NCI-H526 (cell line): Measurements from ENCODE around the gene UBE2E2.

Source experiments
- DNase-seq, 2 experiments: peaks; one replicate each; lab custom pipeline; 2025; lab: John Stamatoyannopoulos, UW

UBE2E2 gene

DNA sequence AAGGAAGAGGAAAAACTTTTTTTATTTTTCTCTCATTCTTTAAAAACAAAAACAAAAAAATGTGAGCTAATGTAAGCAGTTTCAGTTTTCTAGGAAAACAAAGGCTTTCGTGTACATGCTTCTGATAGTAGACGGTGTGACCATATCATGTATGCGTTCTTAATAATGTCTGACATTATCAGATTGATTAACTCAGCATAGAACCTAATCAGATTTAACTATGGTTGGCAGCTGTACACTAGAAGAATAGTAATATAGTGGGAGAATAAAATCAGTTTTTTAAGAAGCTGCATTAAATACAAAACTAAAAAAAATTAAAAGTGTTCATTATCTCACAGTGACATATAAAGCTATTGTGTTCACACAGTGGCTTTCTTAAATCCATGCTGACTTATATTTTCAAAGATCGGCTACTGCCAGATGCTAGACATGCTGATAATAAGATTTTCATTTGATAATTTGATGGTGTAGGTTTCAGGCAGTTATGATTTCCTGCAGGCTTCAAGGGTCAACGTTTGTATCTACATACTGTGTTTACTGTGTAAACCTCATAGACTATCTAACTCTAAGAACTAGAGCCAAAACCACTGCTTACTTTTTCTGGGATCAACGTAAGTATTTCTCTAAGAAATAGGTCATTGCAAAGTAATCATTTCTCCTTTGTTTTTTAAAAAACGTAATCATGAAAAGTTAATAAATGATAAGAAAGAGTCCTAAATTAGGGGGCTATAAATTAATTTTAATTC is 74.0 kb downstream of the UBE2E2 start:
- no peak for DNase-seq

DNA sequence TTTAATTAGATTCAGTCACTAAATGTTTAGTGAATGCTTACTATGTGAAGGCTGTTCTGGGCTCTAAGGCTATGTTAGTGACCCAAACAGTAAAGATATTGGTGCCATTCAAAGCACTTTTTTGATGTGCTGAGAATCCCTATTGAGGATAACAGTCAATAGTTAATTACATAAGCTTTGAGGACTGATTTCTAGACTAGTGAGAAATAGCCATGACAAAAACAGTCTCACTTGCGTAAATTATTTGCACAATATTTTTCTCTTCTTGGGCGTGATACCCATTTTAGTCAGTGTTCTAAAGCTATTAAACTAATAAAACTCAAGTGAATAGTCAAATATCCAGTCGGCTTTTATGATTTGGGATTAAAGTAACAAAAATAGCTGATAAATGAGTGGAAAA is 74.6 kb downstream of the UBE2E2 start:
- no peak for DNase-seq

DNA sequence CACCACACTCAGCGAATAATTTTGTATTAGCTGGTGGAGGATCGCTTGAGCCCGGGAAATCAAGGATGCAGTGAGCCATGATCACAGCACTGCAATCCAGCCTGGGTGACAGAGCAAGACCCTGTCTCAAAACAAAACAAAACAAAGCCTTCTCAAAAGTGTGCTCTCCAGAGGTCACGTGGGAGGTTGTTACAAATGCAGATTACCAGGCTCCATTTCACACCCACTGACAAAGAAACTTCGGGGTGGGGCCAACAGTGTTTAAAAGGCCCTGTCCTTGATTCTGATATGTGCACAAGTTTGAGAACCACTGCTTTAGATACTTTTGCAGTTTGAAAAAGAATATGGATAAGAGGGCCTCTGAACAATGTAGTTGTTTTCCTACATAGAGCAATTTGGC is 80.5 kb downstream of the UBE2E2 start:
- DNase-seq, result no peak

DNA sequence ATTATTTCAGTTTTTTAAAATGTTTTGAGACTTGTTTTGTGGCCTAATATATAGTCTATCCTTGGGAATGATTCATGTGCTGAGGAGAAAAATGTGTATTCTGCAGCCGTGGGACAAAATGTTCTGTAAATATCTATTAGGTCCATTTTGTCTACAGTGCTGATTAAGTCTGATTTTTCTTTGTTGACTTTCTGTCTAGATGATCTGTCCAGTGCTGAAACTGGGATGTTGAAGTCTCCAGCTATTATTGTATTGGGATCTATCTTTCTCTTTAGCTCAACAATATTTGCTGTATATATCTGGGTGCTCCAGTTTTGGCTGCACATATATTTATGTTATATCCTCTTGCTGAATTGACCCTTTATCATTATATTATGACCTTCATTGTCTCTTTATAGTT is 85.2 kb downstream of the UBE2E2 start:
- DNase-seq, result no peak

DNA sequence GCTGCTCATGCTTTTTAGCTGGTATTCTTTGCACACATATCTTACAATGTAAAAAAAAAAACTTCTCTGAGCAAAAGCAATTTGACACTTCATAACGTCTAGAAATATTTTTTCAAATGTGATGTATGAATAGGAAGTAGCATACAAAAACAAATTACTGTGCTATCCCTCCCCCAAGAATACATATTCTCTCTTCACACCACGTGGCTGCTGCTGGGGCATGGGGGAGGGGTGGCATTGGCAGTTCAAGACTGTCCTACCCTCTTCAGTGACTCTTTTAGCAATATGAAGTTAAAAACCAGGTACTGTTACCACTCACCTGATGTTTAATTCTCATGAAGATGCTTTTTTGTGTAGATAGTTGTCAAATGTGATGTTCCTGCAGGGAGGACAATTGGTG is 85.6 kb downstream of the UBE2E2 start:
- DNase-seq, result no peak

DNA sequence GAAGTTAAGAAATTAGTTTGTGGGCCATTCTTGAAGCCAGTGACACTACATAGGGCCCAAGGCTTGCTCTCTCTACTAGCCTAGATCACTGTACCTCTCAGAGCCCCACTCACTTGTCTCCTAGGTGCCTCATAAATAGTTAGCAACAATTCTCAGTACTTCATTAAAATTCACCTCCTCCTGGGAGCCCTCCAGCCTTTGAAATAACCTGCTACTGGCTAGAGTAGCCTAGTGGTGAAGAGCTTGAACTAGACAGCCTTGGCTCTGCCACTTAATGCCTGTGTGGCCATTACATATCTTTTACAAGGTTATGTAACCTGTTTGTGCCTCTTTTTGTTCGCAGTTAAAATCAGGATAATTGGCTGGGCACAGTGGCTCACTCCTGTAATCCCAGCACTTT is 89.3 kb downstream of the UBE2E2 start:
- no peak for DNase-seq

DNA sequence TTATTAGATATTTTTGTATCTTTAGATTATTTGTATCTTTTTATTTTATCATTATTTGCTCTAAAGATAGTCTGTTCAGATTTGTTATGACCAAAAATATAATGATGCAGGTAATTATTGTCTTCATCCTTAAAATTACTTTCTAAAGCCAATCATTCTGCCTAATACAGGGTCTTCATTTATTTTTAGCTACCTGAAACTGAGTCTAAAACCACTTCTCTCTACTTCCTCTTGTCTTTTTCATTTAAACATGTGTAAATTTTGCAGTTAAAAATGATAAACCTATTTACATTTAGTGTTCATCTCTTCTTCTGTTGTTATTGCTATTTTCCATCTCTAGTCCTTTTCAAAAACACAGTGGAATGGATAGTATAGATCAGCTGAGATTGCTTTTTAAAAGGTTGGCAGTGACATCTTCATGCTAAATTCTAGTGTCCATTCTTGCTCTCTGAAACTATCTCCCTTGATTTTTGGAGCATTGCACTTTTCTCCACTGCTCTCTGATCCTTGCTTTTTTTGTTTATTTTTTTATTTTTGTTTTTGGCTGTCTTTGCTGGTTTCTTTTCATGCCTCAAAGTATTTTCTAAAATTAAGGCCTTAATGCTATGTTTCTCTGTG is 91.8 kb downstream of the UBE2E2 start:
- no peak for DNase-seq

DNA sequence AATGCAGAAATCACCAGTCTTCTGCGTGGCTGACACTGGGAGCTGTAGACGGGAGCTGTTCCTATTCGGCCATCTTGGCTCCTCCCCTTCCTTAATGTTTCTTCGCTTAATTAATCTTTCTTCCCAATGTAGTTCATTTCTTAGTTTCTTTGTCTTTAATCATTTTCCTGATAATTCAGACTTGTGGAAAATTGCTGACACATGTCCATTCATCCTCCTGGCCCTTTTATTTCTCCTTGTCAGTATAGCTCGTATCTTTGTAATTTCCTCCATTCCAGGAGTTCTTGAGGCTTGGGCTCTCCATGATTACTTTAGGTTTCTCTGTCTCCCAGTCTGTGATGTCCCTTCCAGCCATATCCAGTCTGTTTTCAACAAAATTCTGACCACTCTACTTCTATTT is 98.7 kb downstream of the UBE2E2 start:
- DNase-seq, result no peak

DNA sequence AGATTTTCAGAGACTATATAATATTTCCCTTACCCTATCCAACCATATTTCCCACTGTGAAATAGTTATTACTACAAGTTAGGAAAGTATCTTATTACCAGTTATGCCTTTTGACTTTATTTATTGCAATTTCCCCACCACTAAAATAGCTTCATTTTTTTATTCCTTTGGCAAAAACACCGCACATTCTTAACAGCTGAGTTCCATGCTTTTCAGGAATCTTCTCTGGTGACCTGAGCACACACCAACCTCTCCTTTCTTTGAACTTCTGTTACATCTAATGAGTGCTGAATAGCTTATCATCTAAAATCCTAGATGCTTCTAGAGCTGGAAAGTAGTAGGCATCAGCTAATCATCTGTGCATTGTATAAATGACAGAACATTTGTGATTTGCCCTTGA is 99.1 kb downstream of the UBE2E2 start:
- no peak for DNase-seq

DNA sequence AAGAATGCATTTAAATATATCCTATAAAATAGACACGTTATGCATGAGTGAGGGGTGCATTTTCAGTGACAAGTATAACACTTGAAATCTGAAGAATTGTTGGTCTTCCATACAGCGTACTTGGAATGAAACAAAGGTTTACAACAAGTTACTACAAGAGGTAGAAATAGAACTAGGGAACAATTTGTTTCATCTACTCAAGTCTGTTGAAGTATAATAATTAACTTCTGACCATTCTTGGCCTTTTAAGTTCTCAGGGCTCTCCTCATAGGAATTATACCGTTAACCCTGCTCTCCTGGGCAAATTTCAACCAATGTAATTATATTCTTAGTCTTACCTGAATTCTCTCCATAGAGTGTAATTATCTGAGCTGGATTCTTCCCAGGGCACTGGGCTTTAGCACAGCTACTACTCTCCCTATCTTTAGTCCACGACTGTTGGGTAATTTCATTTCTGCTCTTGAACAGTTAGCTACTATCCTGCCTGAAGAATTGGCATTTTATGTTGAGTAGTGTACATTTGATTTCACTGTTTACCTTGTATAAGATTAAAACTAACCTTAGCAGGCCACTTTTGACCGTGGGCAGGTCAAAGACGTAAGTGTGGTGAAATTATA is 100.6 kb downstream of the UBE2E2 start:
- no peak for DNase-seq

DNA sequence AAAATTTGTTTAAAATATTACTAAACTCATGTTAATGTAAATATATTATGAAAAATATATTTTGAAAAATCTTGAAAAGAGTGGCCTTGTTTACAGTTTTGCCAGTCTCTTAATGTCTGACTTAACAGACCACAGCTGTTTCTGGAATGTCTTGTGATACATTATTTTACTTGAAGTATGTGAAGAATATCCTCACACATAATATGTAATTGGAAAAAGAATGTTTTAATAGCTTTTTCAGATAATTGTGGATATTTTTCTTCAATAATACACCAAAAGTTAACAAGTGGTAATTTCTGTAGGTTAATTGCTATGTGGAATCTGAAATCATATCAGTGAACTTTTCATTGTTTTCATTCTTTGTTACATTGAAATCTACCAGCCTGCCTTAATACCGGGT is 101.3 kb downstream of the UBE2E2 start:
- DNase-seq, result no peak

DNA sequence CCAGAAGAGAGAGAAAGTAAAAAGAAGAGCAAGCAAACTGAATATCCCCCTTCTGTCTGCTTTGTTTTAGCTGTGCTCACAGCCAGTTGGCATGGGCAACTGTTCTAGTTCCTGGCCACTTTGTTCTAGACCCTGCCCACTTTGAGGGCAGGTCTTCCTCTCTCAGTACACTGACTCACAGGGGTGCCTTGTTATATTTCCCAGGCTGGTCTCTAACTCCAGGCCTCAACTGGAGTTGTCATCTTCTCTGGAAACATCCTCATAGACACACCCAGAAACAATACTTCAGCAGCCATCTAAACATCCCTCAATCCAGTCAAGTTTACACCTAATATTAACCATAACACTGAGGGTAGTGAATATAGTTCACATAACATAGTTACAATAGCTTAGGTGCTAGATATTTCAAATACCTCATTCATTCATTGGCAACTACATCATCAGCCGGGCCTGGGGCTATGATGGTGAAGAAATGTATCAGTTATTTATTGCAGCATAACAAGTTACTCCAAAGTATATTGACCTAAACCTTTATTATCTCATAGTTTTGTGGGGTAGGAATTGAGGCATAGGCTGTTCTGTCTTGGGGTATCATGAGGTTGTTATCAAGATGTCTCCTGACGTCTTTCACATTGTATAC is 106.0 kb downstream of the UBE2E2 start:
- DNase-seq, result no peak

DNA sequence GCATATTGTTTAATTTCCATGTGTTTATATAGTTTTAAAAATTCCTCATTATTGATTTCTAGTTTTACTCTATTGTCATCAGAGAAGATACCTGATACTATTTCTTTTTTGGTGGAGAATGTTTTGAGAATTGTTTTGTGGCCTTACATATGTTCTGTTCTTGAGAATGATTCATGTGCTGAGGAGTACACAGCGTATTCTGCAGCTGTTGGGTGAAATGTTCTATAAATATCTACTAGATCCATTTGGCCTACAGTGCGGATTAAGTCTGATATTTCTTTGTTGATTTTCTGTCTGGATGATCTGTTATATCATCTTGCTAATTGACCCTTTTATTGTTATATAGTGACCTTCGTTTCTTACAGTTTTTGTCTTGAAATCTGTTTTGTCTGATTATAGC is 109.7 kb downstream of the UBE2E2 start:
- no peak for DNase-seq

DNA sequence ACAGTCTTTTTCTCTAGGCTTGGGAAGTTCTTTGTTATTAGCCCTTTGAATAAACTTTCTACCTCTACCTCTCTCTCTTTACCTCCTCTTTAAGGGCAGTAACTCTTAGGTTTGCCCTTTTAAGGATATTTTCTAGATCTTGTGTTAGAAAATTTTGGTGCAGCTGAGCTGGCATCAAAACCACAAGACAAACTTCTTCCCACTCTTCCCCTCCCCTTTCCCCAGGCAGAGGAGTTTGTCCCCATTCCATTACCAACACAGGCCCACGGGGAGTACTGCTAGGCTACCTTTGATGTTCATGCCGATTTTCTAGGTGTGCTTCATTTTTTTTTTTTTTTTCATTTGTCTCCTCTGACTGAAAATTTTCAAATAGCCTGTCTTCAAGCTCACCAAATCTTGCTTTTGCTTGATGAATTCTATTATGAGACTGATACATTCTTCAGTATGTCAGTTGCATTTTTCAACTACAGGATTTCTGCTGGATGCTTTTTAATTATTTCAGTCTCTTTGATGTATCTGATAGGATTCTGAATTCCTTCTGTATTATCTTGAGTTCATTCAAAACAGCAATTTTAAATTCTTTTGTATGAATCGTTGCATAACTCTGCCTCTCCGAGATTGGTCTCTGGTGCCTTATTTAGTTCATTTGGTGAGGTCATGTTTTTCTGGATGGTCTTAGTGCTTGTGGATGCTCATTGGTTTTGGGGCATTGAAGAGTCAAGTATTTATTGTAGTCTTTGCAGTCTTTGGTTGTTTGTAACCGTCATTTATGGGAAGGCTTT is 112.0 kb downstream of the UBE2E2 start:
- DNase-seq, result no peak

DNA sequence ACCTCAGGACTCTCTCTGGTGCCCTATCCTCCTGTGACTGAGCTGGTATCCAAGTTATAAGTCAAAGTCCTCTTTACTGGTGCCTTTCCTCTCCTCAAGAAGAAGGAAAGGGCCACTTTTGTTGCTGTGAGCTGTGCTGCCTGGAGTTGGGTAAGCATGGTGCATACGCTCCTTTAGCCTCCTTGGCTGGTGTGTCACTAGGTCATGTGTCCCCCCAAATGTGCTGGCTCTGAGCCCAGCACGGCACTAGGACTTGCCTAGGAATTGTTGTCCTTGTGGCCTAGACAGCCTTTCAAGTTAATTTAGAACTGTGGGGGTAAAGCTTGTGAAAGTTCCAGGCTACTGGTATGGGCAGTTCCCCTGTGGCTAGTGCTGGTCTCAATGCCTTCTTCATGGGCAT is 113.8 kb downstream of the UBE2E2 start:
- no peak for DNase-seq

DNA sequence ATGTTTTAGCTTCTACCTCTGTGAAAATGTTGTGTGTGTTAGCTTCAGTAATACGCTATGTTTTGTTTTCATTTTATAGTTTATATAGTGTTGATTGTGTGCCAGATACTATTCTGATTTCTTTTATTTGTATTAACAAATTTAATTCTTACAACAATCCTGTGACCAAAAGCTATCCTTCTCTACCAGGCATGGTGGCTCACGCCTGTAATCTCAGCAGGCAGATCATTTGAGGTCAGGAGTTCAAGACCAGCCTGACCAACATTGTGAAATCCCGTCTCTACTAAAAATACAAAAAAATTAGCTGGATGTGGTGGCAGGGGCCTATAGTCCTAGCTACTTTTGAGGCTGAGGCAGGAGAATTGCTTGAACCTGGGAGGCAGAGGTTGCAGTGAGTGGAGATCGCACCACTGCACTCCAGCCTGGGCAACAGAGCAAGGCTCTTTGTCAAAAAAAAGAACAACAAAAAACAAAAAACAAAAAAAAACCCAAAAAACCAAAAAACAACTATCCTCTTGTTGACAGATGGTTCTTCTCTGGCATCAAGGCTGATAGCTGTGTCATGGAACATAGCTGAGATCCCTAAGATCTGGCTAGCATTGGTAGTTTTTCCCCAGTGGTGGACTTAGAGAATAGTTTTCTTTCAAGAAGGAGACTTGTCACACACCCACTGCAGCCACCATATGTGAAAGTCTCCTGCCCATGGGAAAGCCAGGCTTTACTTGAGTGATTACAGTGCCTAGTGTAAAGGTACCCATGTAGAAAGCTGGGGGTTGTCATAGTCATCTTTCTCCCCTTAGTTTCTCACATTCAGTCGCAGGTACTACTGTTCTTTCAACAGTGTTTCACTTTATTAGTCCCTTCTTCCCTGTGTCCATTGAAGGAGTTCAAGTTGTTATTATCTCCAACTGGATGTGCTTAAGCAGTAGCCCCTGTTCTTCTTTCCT is 116.5 kb downstream of the UBE2E2 start:
- no peak for DNase-seq

DNA sequence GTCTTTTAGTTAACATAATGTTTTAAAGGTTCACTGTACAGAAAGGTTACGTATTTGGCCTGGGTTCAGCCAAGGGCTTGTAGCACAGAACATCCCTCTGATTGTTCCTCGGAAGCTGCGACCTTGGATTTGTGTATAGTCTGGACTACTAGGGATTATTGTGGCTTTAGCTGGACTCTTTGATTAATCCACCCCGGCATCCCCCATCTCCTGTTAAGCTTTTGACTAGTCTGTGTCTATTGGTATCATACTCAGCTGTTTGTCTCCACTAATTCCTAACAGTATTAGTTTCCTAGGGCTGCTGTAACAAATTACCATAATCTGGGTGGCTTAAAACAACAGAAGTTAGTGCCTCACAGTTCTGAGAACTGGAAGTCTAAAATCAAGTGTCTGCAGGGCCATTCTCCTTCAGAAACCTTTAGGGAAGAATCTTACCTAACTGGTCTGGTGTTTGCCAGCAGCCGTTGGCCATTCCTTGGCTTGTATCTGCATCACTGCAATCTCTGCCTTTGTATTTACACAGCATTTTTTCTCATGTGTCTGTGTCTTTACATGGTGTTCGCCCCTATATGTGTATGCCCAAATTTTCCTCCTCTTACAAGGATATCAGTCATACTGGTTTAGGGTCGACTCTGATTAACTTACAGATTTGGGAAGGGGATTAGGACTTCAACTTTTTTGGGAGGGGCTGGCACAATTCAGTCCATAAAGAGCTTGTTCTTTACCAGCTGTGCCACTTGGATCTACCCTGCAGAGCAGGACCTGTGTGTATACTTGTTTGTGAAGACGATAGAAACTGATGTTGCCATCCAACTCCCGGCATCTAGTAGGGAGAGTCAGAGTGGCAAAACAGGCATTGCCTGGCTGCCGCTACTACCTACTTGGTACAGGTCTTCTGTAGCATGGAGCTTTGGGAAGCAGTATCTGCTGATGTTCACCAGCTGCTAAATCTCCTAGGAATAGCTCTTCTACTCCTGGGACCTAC is 117.8 kb downstream of the UBE2E2 start:
- no peak for DNase-seq

DNA sequence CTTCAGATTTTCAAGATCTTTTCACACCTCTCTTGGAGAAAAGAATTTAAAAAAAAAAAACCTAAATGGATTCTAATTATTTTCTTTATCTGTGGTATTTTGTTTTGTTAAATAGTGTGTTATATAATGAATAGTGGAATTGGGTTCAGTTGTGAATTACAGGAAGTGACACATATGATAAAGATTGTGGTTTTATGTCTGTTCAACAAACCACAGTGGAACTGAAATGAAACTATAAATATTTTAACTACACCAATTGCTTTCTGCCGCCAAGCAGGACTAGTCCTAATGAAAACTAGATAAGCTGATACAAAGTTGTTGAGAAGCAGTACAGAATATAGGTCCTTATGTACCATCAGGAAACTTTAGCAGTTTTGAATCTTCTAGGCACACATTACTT is 121.6 kb downstream of the UBE2E2 start:
- no peak for DNase-seq

DNA sequence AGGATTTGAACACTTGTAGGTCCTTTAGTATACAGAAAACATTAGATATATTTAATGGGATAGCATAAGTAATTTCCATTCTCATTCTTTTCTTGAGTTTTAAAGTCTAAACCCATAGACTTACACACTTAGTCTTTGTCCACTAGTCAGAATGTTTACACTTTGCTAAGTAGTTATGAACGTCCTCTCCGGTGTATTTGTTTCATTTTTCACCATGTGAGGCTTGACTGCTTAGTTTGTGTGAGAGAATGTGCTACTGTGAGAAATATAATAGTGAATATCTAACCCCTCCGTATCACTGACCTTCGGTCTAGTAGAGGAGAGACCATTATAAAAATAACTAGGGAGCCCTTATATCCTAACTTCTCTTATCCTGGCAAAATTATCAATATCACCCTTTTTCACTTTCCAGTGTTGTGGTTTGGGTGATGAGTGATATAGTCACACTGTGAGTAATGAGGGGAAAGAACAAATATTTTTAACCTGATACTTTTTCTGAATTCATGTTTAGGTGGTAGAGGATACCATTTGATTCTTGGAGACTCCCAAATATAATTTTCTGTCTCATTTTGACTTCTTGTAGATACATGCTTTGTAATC is 122.4 kb downstream of the UBE2E2 start:
- no peak for DNase-seq
